ENCODE data around the gene PIBF1. TPM values are rescaled to one million over a fixed set of nuclear protein-coding genes. Genes with fewer than 3 reads are reported as not detected.

PIBF1 gene
- total RNA-seq, 2 donors from 2014 or later = 11.5 to 18.3 TPM

DNA sequence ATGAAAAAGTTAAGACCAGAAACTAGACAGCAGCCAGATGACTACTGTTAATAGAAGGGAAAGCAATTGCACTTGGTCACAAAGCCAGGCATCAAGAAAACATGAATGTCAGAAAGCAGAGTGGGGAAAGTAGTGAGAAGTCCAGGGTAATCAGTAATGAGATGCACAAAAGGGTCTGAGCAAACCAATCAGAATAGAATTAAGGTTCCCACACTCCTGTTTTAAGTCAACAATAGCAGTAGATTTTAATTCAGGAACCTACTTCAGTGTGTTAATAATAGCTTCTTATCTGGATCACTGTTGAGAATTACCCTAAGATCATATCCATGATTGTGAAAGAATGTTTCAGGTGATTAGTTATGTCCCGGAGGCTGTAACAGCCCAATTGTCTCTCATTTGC, 204.3 kb downstream of the PIBF1 start:
- TF ChIP-seq, protein P1, sequence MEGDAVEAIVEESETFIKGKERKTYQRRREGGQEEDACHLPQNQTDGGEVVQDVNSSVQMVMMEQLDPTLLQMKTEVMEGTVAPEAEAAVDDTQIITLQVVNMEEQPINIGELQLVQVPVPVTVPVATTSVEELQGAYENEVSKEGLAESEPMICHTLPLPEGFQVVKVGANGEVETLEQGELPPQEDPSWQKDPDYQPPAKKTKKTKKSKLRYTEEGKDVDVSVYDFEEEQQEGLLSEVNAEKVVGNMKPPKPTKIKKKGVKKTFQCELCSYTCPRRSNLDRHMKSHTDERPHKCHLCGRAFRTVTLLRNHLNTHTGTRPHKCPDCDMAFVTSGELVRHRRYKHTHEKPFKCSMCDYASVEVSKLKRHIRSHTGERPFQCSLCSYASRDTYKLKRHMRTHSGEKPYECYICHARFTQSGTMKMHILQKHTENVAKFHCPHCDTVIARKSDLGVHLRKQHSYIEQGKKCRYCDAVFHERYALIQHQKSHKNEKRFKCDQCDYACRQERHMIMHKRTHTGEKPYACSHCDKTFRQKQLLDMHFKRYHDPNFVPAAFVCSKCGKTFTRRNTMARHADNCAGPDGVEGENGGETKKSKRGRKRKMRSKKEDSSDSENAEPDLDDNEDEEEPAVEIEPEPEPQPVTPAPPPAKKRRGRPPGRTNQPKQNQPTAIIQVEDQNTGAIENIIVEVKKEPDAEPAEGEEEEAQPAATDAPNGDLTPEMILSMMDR (IDR thresholded peaks at IDR 0.05) = no peak
- no peak for DNase-seq (ENCODE audit: low spot score)
- Histone ChIP-seq H3K27ac (no peak overlapping the region), H3K36me3 (no peaks in the 10 kb centered on the region), H3K9me3 (no peaks in the 10 kb centered on the region), H3K4me3 (no peak overlapping the region), H3K4me1 (ENCODE audit: control insufficient read depth in 1 of 2, low read depth in 2 of 2) (no peaks in the 10 kb centered on the region), H3K27me3 (replicated peaks; ENCODE audit: insufficient read depth) (no peaks in the 10 kb centered on the region)
- no peak for ATAC-seq (ENCODE audit: insufficient number of reproducible peaks, low FRiP score, low read depth)

DNA sequence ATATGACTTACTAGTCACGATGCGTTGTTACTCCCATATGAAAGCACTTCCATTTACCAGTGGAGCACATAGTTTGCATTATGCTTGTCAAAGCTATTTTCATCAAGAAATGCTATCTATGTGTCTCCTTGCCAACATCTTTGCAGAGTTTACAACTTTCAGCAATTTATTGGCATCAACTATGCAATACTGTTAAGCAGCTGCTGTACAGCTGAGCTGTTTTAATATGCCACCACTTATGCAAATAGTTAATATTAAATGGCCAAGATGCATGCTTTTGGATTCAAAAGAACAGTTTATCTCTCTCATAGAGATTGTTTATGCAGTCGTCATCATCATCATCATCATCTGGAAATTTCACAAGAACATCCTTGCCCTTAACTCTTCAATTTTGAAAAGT, 209.0 kb downstream of the PIBF1 start:
- ATAC-seq (ENCODE audit: insufficient number of reproducible peaks, low FRiP score, low read depth) = no peak
- TF ChIP-seq, protein P1 (IDR thresholded peaks at IDR 0.05) = no peak
- Histone ChIP-seq H3K4me1 (ENCODE audit: control insufficient read depth in 1 of 2, low read depth in 2 of 2) (no peaks in the 10 kb centered on the region), H3K27ac (no peak overlapping the region), H3K27me3 (replicated peaks; ENCODE audit: insufficient read depth) (no peaks in the 10 kb centered on the region), H3K4me3 (no peak overlapping the region), H3K9me3 (no peaks in the 10 kb centered on the region), H3K36me3 (no peaks in the 10 kb centered on the region)
- DNase-seq (ENCODE audit: low spot score) = no peak

DNA sequence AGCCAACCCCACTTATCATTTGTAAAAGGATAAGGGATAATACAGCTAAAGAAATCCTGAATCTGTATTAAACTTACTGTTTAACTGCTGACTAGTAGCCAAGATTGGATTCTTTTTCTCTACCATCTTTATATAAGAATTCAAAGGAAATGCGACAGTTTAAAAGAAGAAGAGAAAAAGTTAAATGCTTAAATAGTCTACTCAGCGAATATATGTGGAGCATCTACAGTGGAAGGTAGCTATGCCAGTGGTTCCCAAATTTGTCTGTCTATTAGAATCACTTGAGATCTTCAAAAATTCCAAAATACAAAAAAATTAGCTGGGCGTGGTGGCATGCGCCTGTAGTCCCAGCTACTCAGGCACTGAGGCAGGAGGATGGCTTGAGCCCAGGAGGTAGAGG, 216.1 kb downstream of the PIBF1 start:
- no peak for ATAC-seq (ENCODE audit: insufficient number of reproducible peaks, low FRiP score, low read depth)
- H3K4me3 ChIP-seq = no peak overlapping the region

DNA sequence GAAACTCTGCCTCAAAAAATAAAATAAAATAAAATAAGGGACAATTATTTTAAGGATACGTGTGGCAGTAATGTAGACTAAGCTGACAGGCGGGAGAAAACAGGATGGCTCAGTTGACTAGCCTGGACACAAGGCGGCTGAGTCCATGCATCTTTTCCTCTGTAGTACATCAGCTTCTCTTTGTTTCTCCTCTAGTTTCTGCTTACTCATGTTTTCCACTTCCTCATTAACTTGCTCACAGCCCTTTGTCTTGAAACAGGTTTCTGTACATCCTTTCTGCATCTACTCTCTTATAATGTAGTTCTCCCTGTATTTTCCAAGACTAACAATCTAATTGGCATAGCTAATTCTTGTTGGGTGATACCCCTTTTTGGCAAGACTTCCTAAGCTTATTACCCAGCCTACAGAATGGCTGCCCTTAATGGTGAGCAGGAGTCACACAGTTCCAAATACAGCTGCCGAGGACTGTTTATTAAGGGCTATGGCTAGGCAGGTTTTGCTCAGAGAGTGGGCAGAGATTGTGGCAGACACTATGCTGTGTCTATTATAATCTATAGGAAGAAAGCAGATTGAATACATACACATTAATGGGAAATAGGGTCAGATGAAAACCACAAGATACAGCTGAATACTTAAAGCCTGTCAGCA, 218.2 kb downstream of the PIBF1 start:
- H3K27me3 ChIP-seq (replicated peaks; ENCODE audit: insufficient read depth) = no peaks in the 10 kb centered on the region
- no peaks in the 10 kb centered on the region for H3K9me3 ChIP-seq
- DNase-seq (ENCODE audit: low spot score) = no peak
- ATAC-seq (ENCODE audit: insufficient number of reproducible peaks, low FRiP score, low read depth) = no peak
- H3K4me1 ChIP-seq (ENCODE audit: control insufficient read depth in 1 of 2, low read depth in 2 of 2) = no peaks in the 10 kb centered on the region
- no peak overlapping the region for H3K4me3 ChIP-seq
- no peak overlapping the region for H3K27ac ChIP-seq
- H3K36me3 ChIP-seq = peaks cover 5% of the 10 kb centered on the region
- TF ChIP-seq, protein P1 (IDR thresholded peaks at IDR 0.05) = no peak

More for the DNA sequence above, 216.1 kb downstream of the PIBF1 start:
- H3K27me3 ChIP-seq (replicated peaks; ENCODE audit: insufficient read depth) = no peaks in the 10 kb centered on the region
- no peak overlapping the region for H3K27ac ChIP-seq
- H3K4me1 ChIP-seq (ENCODE audit: control insufficient read depth in 1 of 2, low read depth in 2 of 2) = no peaks in the 10 kb centered on the region
- TF ChIP-seq, protein P1 (IDR thresholded peaks at IDR 0.05) = no peak
- H3K36me3 ChIP-seq = no peaks in the 10 kb centered on the region
- no peaks in the 10 kb centered on the region for H3K9me3 ChIP-seq
- DNase-seq (ENCODE audit: low spot score) = no peak

DNA sequence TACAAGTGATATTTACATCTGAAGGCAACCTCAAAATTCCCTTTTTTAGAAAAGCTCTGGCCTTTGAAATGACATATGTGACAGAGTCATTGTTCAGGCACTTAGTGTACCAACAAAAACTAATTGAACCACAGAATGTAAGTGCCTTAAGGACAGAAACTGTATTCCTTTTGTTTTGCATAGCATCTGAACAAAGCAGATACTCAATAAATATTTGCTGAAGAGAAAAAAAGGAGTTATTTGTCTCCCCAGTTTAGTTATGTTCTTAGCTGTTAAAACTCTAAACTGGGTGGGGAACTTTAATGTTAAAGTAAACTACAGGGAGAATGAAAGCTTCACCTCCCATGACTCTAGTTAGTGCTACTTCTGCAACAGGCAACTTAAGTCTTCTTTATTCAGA, 220.0 kb downstream of the PIBF1 start:
- TF ChIP-seq, protein P1 (IDR thresholded peaks at IDR 0.05) = no peak
- H3K4me1 ChIP-seq (ENCODE audit: control insufficient read depth in 1 of 2, low read depth in 2 of 2) = no peaks in the 10 kb centered on the region
- H3K27ac ChIP-seq = no peak overlapping the region
- DNase-seq (ENCODE audit: low spot score) (no peak), ATAC-seq (ENCODE audit: insufficient number of reproducible peaks, low FRiP score, low read depth) (no peak)
- H3K4me3 ChIP-seq = no peak overlapping the region
- H3K36me3 ChIP-seq = peaks cover 5% of the 10 kb centered on the region
- H3K9me3 ChIP-seq = no peaks in the 10 kb centered on the region
- H3K27me3 ChIP-seq (replicated peaks; ENCODE audit: insufficient read depth) = no peaks in the 10 kb centered on the region

Measured in thoracic aorta (tissue), 2 donors.